Right cardiac atrium (tissue), 5 donors: ENCODE results near the gene XRCC6. TPM values are rescaled to one million over a fixed set of nuclear protein-coding genes. Genes with fewer than 3 reads are reported as not detected.
"Not testable (repeated sequence)": the region's sequence is repeated elsewhere in the genome, so short reads cannot be mapped to it uniquely, and the experiment has no call there.

Experiments
- ATAC-seq, 2 donors: fragments of 200-7000 bp; cut with Tn5 transposase; one replicate each; pipeline versions ENCODE4 v1.8.0 to v1.9.1; 2020; ENCODE audit warnings: moderate library complexity in 2 of 2, mild to moderate bottlenecking in 1 of 2
- DNase-seq, 3 donors: peaks; one replicate each; pipeline ENCODE4 v3.0.0-alpha.2; 2020
- H3K27ac ChIP-seq: one replicate; pipeline ENCODE4 v1.5.1; 2013; ENCODE audit warnings: mild to moderate bottlenecking, low read length, control low read depth, moderate library complexity
- H3K27me3 ChIP-seq: one replicate; pipeline ENCODE4 v1.6.1; 2013; ENCODE audit not compliant: control insufficient read depth, insufficient read depth
- H3K4me1 ChIP-seq: one replicate; pipeline ENCODE4 v1.6.1; 2013; ENCODE audit warnings: low read length; ENCODE audit not compliant: control insufficient read depth, insufficient read depth
- H3K4me3 ChIP-seq: one replicate; pipeline ENCODE4 v1.5.1; 2013; ENCODE audit warnings: low read length, control low read depth
- H3K9me3 ChIP-seq: one replicate; pipeline ENCODE4 v1.6.1; 2013; ENCODE audit warnings: low read length; ENCODE audit not compliant: control insufficient read depth
- WGBS: extraction: QIAGEN DNeasy Blood & Tissue Kit; methylation state at CpG from one replicate; pipeline ENCODE4 v1.1.7; 2013; 5-methylcytosine and 5-hydroxymethylcytosine counted together
- intact Hi-C, 4 donors: fragments of 100-400 bp; cut with DNase I; formaldehyde crosslinking; loops; one replicate each; pipeline versions ENCODE4 v1.11.0 to v1.14.0; 2022 to 2023
- polyA plus RNA-seq: library from polyadenylated mRNA; stranded (reverse); fragments of 200-250 nt; gene quantifications from one replicate; pipeline ENCODE4 v1.2.3, GENCODE V29; 2013
- total RNA-seq, 4 donors: library from RNA; stranded (reverse); fragmentation: NEBNext Ultra II Directional; extraction: Animal tissue kit (Norgen Biotek cat#: 25700); gene quantifications; one replicate each; pipeline ENCODE4 v1.2.1, GENCODE V29; 2021
- donor health status: healthy with polysubstance abuse.
- donor health status: DM: no; HTN: yes; CAD: no.
- donor health status: DM: no; HTN: no; CAD: no.
- donor health status: DM: no; HTN: yes; CAD: no; lungs with severe emphysema.
- donor health status: DM: yes; HTN: yes; CAD: no.

XRCC6 gene
- total and polyA plus RNA-seq, 5 donors: 144 to 183 (median 172) TPM

DNA sequence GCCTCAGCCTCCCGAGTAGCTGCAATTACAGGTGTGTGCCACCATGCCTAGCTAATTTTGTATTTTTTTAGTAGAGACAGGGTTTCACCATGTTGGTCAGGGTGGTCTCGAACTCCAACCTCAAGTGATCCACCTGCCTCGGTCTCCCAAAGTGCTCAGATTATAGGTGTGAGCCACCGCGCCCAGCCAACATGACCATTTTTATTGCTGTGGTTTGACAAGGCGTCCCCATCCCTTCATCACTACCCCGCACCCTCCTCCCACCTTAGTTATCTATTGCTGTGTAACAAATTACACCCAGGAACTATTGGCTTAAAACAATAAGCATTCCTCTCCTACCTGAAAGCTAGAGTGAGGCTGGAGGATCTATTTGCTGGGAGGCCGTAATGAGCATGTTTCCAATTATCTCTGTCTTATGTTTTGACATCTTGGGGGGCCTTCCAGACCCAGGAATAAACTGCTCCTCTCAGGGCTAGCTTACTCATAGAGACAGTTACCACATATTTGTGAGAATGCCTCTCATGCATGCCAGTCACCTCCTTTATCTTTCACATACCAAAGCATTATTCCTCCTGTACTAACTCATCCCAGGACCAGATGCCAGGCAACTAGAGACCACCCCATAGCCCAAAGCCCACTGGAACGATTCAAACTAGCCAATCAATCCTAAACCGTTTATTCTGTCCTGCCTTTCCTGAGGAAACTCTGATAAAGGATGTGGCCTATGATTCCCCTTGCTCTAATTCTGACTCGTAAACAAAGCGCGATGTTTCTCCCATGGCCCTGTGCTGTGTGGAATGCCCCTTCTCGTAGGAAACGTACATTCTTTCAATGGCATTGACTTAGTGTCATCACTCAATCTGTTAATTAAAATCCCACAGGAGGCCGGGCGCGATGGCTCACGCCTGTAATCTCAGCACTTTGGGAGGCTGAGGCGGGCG, 48.1 kb downstream of the XRCC6 start:
- H3K9me3 ChIP-seq: no peaks in the 10 kb centered on the region
- no peak for DNase-seq
- intact Hi-C loops: no loop called here
- ATAC-seq: no peak
- WGBS: 69% methylated on average over 21 of the region's 21 CpGs
- H3K4me3 ChIP-seq: no peak overlapping the region
- H3K27ac ChIP-seq: no peak overlapping the region
- no peaks in the 10 kb centered on the region for H3K4me1 ChIP-seq
- H3K27me3 ChIP-seq: no peaks in the 10 kb centered on the region

DNA sequence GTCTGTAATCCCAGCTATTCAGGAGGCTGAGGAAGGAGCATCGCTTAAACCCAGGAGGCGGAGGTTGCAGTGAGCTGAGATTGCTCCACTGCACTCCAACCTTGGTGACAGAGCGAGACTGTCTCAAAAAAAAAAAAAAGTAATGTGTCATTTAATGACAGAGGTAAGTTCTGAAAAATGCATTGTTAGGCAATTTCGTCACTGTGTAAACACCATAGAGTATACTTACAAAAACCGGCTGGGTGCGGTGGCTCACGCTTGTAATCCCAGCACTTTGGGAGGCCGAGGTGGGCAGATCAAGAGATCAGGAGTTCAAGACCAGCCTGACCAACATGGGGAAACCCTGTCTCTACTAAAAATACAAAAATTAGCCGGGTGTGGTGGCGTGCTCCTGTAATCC, 51.0 kb downstream of the XRCC6 start:
- 94% methylated on average over 10 of the region's 10 CpGs for WGBS
- not testable (repeated sequence) for H3K4me3 ChIP-seq, H3K27ac ChIP-seq, DNase-seq, ATAC-seq, H3K27me3 ChIP-seq, H3K9me3 ChIP-seq, H3K4me1 ChIP-seq
- intact Hi-C loops: loop anchor here in 1 of 4 donors (10.0 kb wide), 1 partner anchor 63 kb away; no protein-coding TSS in a partner anchor

DNA sequence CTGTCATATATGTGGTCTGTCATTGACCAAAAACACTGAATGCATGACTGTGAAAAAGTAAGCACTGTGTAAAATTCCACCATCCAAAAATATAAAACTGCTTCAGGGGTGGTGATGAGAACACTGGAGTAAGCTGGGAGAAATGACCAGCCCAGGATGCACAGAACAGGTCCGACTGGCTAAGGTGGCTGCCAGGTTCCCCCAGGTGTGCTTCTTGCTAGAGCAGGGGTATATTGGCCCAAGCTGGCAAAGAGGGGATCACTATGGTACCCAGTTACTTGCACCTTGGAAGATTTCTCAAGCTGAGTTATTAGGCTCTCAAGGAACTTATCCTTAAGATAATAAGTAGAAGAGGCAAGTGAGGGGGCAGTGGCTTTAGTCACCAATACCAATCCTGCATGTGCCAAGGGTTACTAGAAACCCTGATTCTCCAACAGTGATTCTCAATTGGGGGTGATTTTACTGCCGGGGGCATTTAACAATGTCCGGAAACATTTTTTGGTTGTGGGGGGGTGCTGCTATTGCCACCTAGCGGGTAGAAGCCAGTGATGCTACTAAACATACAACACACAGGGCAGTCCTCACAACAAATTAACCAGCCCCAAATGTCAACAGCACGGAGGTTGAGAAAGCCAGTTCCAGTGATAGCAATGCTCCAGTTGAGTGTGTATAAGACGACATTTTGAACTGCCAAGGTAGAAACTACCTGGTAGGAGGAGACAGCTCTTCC, 51.9 kb downstream of the XRCC6 start:
- 56% methylated on average over 6 of the region's 6 CpGs for WGBS
- no peaks in the 10 kb centered on the region for H3K9me3 ChIP-seq
- H3K27ac ChIP-seq: no peak overlapping the region
- no peak overlapping the region for H3K4me3 ChIP-seq
- DNase-seq: no peak
- intact Hi-C loops: loop anchor here in 1 of 4 donors (10.0 kb wide), 1 partner anchor 62 kb away; no protein-coding TSS in a partner anchor
- no peaks in the 10 kb centered on the region for H3K27me3 ChIP-seq
- peaks cover 4% of the 10 kb centered on the region for H3K4me1 ChIP-seq
- ATAC-seq: no peak

DNA sequence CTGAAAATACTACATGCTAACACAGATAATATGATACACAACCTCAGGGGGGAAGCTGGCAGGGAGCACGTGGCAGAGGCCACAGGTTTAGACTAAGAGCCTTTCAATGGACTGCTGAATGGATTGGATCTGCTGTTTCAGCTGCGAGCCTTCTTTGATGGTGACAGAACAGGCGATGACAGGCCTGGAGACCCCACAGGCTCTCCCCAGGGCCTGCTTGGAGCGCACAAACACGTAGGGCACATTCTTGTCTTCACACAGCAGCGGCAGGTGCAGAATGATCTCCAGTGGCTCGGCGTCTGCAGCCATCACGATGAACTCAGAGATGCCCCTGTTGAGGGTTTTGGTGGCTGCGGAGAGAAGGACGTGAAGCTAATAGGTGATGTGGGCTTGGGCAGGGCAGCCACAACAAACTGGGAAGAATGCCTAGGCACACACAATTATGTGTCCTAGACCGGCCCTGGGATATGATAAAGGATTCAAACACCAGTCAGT, 53.8 kb downstream of the XRCC6 start:
- 55% methylated on average over 12 of the region's 12 CpGs for WGBS
- peaks cover 4% of the 10 kb centered on the region for H3K4me1 ChIP-seq
- H3K9me3 ChIP-seq: no peaks in the 10 kb centered on the region
- H3K27me3 ChIP-seq: no peaks in the 10 kb centered on the region
- peak overlapping the region; percentile 25 for H3K27ac ChIP-seq
- no peak for ATAC-seq
- no peak for DNase-seq
- no peak overlapping the region for H3K4me3 ChIP-seq
- intact Hi-C loops: loop anchor here in 1 of 4 donors (10.0 kb wide), 1 partner anchor 60 kb away; no protein-coding TSS in a partner anchor

DNA sequence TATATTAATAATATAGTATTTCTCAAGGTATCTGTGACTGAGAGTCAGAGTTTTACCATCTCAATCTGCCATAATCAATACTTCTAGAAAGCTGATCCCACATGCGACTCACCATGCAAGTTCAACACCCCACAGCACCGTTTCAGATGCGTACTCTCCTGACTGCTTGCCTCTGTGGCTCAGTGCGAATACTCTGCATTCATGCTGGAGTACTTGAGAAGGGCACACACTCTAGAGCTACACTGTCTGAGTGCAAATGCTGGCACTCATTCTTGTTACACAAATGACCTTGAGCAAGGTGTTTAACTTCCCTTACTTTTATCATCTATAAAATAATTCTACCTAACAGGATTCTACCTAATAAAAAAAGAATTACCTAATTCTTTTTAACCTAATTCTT, 55.0 kb downstream of the XRCC6 start:
- Histone ChIP-seq H3K4me3 (no peak overlapping the region), H3K27ac (peak overlapping the region; percentile 20), H3K27me3 (no peaks in the 10 kb centered on the region), H3K4me1 (peaks cover 4% of the 10 kb centered on the region), H3K9me3 (no peaks in the 10 kb centered on the region)
- WGBS: 71% methylated on average over 4 of the region's 4 CpGs
- intact Hi-C loops: loop anchor here in 1 of 4 donors (10.0 kb wide), 1 partner anchor 59 kb away; no protein-coding TSS in a partner anchor
- ATAC-seq (peak; percentile 46 to 57), DNase-seq (no peak)

DNA sequence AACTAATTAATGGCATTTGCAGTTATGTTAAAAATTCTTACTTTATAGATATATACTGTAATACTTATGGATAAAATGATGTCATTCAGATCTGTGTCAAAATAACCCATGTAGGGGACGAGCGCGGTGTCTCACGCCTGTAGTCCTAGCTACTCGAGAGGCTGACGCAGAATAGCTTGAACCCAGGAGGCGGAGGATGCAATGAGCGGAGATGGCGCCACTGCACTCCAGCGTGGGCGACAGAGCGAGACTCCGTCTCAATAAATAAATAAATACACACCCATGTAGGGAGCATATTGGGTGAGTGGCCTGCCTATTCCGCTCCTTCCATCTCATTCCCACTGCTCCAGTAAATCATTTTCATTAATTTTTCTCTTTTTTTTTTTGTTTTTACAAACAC, 60.5 kb downstream of the XRCC6 start:
- ATAC-seq: peak; percentile 5 to 22
- 52% methylated on average over 14 of the region's 14 CpGs for WGBS

DNA sequence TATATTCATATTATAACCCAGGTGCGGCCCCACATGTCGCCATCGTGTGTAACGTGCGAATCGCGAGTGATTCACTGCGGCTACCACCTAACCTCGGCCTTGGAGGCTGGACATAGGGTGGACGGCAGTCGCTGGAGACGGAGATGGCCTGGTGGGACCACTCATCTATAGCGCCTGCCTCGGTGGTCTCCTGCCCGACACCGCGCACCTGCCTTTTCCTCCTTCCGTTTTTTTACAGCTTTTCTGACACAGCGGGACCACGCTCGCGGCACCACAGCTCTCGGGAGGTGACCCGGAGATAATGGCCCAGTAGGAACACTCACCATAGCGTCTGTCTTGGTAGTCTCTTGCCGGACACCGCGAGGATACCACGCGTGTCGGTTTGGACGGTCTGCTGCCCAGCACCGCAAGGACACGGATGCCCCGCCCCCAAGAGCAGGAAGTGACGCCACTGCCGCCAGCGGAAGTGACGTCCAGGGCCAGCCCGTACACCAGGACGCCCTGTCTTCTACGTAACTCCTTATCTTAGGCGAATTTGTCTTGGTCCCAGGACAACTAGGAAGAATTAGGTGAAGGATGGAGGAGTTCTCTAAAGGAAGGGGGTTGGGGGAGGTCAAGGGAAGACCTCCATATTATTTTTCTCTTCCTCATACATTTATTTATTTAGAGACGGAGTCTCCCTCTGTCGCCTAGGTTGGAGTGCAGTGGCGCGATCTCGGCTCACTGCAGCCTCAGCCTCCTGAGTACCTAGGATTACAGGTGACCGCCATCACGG, 61.1 kb downstream of the XRCC6 start:
- Histone ChIP-seq H3K4me3 (peak overlapping the region; percentile 52), H3K27me3 (no peaks in the 10 kb centered on the region), H3K4me1 (no peaks in the 10 kb centered on the region), H3K27ac (peak overlapping the region; percentile 31), H3K9me3 (no peaks in the 10 kb centered on the region)
- 40% methylated on average over 50 of the region's 50 CpGs for WGBS
- intact Hi-C loops: no loop called here
- peak; percentile 96 for ATAC-seq
- DNase-seq: peak; percentile 85 to 95 (median 93)

More for the DNA sequence above, 60.5 kb downstream of the XRCC6 start:
- no peak for DNase-seq
- intact Hi-C loops: no loop called here
- Histone ChIP-seq H3K27ac (no peak overlapping the region), H3K4me3 (peak overlapping the region; percentile 52), H3K4me1 (no peaks in the 10 kb centered on the region), H3K27me3 (no peaks in the 10 kb centered on the region), H3K9me3 (no peaks in the 10 kb centered on the region)

DNA sequence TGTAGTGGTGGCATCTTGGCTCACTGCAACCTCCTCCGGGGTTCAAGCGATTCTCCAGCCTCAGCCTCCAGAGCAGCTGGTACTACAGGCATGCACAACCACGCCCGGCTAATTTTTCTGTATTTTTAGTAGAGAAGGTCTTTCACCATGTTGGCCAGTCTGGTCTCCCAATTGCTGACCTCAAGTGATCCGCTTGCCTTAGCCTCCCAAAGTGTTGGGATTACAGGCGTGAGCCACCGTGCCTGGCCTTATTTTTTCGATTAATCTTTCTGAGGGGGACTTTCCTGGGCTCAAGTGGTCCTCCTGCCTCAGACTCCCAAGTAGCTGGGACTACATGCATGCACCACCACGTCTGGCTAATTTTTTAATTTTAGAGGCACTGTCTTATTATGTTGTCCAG, 62.0 kb downstream of the XRCC6 start:
- Histone ChIP-seq H3K27ac (peak overlapping the region; percentile 31), H3K27me3 (no peaks in the 10 kb centered on the region), H3K4me1 (peaks cover 3% of the 10 kb centered on the region), H3K9me3 (no peaks in the 10 kb centered on the region), H3K4me3 (peak overlapping the region; percentile 52)
- ATAC-seq: no peak
- no peak for DNase-seq
- 90% methylated on average over 9 of the region's 9 CpGs for WGBS
- intact Hi-C loops: no loop called here

DNA sequence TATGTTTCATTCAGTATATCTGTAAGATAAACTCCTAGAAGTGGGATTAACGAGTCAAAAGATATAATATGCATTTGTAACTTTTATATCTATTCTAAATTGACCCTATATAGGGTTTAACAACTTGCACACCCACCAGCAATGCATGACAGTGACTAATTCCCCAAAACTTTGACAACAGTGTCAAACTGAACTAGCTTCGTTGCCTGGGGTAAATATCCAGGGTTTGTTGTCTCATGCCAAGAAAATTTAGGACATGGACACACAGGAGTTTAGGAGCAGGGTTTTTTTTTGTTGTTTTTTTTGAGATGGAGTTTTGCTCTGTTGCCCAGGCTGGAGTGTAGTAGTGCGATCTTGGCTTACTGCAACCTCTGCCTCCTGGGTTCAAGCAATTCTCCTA, 62.5 kb downstream of the XRCC6 start:
- intact Hi-C loops: no loop called here

DNA sequence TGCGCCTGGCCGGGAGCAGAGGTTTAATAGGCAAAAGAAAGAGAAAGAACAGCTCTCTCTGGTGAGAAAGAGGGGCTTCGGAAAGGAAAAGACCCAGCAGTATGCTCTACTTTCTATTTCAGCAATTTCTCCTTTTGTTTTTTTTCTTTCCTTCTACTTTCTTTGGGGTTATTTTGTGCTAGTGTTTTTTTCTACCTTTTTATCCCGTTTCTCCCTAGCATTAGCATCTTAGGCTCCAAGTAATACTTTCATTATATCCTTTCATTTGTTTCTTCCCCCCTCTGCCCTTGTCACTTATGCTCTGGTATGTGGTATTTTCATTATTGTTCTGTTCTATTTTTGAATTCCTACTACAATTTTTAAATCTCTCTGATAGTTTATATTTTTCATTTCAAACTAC, 63.1 kb downstream of the XRCC6 start:
- Histone ChIP-seq H3K9me3 (no peaks in the 10 kb centered on the region), H3K4me1 (peaks cover 3% of the 10 kb centered on the region), H3K27ac (no peak overlapping the region), H3K4me3 (no peak overlapping the region), H3K27me3 (no peaks in the 10 kb centered on the region)
- intact Hi-C loops: no loop called here
- WGBS: 83% methylated on average over 4 of the region's 4 CpGs
- ATAC-seq (no peak), DNase-seq (no peak)

More for the DNA sequence above, 62.5 kb downstream of the XRCC6 start:
- H3K4me1 ChIP-seq: peaks cover 3% of the 10 kb centered on the region
- H3K9me3 ChIP-seq: no peaks in the 10 kb centered on the region
- DNase-seq (no peak), ATAC-seq (no peak)
- WGBS: 84% methylated on average over 3 of the region's 3 CpGs
- H3K4me3 ChIP-seq: no peak overlapping the region
- no peaks in the 10 kb centered on the region for H3K27me3 ChIP-seq
- no peak overlapping the region for H3K27ac ChIP-seq
